ENCODE results near the gene KIAA1958.

Gene KIAA1958

GRCh38 chr9:112533660-112534059 is 47.0 kb downstream of the KIAA1958 start:
- Mint-ChIP-seq H3K9me3 (peaks cover 3% of the 10 kb centered on the region), H3K36me3 (ENCODE audit: low read depth) (peaks cover 20% of the 10 kb centered on the region), H3K4me1 (peaks cover 26% of the 10 kb centered on the region), H3K4me3 (no peak overlapping the region), H3K27me3 (ENCODE audit: low read depth) (no peaks in the 10 kb centered on the region), H3K27ac (peak overlapping the region in 1 of 3 experiments; percentile 8)
- TF ChIP-seq CTCF (IDR thresholded peaks at IDR 0.05; ENCODE audit: unreplicated experiment in 3 of 3) = no peak

DNA sequence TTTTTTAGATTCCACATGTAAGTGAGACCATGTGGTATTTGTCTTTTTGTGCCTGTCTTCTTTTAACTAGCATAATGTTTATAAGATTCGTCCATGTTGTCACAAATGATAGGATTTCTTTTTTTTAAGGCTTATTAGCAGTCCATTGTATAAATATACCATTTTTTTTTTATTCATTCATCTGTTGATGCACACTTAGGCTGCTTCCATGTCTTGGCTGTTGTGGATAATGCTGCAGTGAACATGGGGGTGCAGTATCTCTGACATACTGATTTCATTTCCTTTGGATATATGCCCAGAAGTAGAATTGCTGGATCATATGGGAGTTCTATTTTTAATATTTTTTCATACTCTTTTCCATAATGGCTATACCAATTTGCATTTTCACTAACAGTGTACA is 48.7 kb downstream of the KIAA1958 start:
- H3K27ac Mint-ChIP-seq = peak overlapping the region; percentile 62 to 88 (median 78)
- H3K4me1 Mint-ChIP-seq = peaks cover 31% of the 10 kb centered on the region
- H3K9me3 Mint-ChIP-seq = peaks cover 6% of the 10 kb centered on the region
- H3K36me3 Mint-ChIP-seq (ENCODE audit: low read depth) = peaks cover 20% of the 10 kb centered on the region
- H3K27me3 Mint-ChIP-seq (ENCODE audit: low read depth) = no peaks in the 10 kb centered on the region
- TF ChIP-seq CTCF (IDR thresholded peaks at IDR 0.05; ENCODE audit: unreplicated experiment in 3 of 3) = no peak
- no peak overlapping the region for H3K4me3 Mint-ChIP-seq

DNA sequence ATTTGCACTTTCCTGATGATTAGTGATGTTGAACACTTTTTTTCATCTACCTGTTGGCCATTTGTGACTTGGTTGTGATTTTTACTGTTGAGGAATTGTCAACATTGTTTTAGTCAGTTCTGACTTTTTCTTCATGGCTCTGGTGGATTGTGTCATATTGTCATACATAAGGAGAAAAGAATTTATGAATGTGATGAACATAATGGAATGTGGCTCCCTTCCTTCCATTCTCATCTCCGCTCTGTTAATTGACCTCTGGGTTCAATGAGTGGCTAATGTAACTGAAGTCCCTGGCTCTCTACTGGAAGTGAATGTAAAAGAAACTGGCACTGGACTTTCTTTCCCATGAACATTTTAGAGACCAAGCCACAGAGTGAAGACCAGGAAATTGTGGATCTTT is 49.2 kb downstream of the KIAA1958 start:
- Mint-ChIP-seq H3K9me3 (peaks cover 6% of the 10 kb centered on the region), H3K4me3 (no peak overlapping the region), H3K27me3 (ENCODE audit: low read depth) (no peaks in the 10 kb centered on the region), H3K27ac (peak overlapping the region; percentile 62 to 88 (median 78)), H3K4me1 (peaks cover 31% of the 10 kb centered on the region), H3K36me3 (ENCODE audit: low read depth) (peaks cover 20% of the 10 kb centered on the region)
- TF ChIP-seq CTCF (IDR thresholded peaks at IDR 0.05; ENCODE audit: unreplicated experiment in 3 of 3) = no peak

DNA sequence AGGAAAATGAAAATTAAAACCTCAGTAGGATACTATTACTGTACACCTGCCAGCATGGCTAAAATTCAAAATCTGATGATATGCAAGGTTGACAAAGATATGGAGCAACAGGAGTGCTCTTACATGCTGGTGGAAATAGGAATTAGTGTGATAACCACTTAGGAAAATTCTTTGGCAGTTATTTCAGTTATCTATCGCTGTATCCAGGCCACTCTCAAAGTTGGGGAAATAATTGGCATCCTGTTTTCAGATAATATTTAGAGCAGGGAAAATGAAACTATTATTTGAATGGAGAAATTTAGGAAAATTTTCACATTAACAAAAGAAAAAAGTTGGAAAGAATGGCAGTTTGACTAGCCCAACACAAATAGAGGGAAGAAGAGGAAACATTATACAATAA is 50.9 kb downstream of the KIAA1958 start:
- Mint-ChIP-seq H3K9me3 (peaks cover 9% of the 10 kb centered on the region), H3K27ac (no peak overlapping the region), H3K4me1 (peaks cover 30% of the 10 kb centered on the region), H3K4me3 (no peak overlapping the region), H3K36me3 (ENCODE audit: low read depth) (peaks cover 16% of the 10 kb centered on the region), H3K27me3 (ENCODE audit: low read depth) (no peaks in the 10 kb centered on the region)
- TF ChIP-seq CTCF (IDR thresholded peaks at IDR 0.05; ENCODE audit: unreplicated experiment in 3 of 3) = no peak

DNA sequence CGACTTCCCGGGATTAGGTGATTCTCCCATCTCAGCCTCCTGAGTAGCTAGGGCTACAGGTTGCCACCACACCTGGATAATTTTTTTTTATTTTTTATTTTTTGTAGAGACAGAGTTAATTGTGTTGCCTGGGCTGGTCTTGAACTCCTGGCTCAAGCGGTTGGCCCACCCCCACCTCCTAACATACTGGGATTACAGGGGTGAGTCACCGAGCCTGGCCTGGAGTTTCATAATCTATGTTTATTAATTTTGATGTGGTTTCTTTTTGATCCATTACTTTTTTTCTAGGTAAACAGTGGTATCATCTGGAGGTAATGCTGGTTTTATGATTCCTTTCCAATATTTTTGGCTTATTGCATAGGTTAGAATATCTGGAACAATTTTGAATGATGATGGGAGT is 54.2 kb downstream of the KIAA1958 start:
- Mint-ChIP-seq H3K4me1 (peaks cover 38% of the 10 kb centered on the region), H3K36me3 (ENCODE audit: low read depth) (peaks cover 8% of the 10 kb centered on the region), H3K27me3 (ENCODE audit: low read depth) (no peaks in the 10 kb centered on the region), H3K4me3 (no peak overlapping the region), H3K9me3 (peaks cover 9% of the 10 kb centered on the region), H3K27ac (peak overlapping the region in 1 of 3 experiments; percentile 24)
- TF ChIP-seq CTCF (IDR thresholded peaks at IDR 0.05; ENCODE audit: unreplicated experiment in 3 of 3) = no peak

- no peak for TF ChIP-seq CTCF (IDR thresholded peaks at IDR 0.05; ENCODE audit: unreplicated experiment in 3 of 3)
- Mint-ChIP-seq H3K27me3 (ENCODE audit: low read depth) (no peaks in the 10 kb centered on the region), H3K9me3 (peaks cover 9% of the 10 kb centered on the region), H3K27ac (peak overlapping the region; percentile 81 to 88 (median 84)), H3K4me1 (peaks cover 43% of the 10 kb centered on the region), H3K36me3 (ENCODE audit: low read depth) (peaks cover 8% of the 10 kb centered on the region), H3K4me3 (peak overlapping the region in 1 of 3 experiments; percentile 32)
These were observed 55.1 kb downstream of the KIAA1958 start for GRCh38 chr9:112541685-112542084.

Measured in nephron (organoid).